ENCODE results near the gene PTK6. TPM values are rescaled to one million over a fixed set of nuclear protein-coding genes. Genes with fewer than 3 reads are reported as not detected.

The PTK6 gene
- under 1 TPM; 0.21 to 0.53 TPM for total RNA-seq

- CTCF ChIA-PET: interaction anchor here (0.6 to 4.1 kb wide), 43 partner anchors 8 to 542 kb away, joined by 3 to 34 read pairs (median 5); partner anchors contain the start of genes ARFRP1, GMEB2, HELZ2 and LIME1
- peak; percentile 63 for DNase-seq
- Mint-ChIP-seq H3K27ac (peak within 1 kb of the TSS; percentile 83), H3K36me3 (no peaks in the 10 kb centered on the region), H3K9me3 (ENCODE audit: low read depth) (no peaks in the 10 kb centered on the region), H3K4me3 (peak within 1 kb of the TSS; percentile 51), H3K27me3 (no peaks in the 10 kb centered on the region), H3K4me1 (peaks cover 16% of the 10 kb centered on the region)
- peak; percentile 8 for ATAC-seq
Observed at GRCh38 chr20:63536997-63537524, at the start of gene PTK6. Gene PTK6, minus strand, starts transcription at chr20:63537376. Its CDS starts 62 bp downstream, at chr20:63537314.

- DNase-seq (no peak), ATAC-seq (no peak)
- H3K4me1 Mint-ChIP-seq: no peaks in the 10 kb centered on the region
- H3K27me3 Mint-ChIP-seq: peaks cover 13% of the 10 kb centered on the region
- H3K9me3 Mint-ChIP-seq (ENCODE audit: low read depth): no peaks in the 10 kb centered on the region
- no peak overlapping the region for H3K4me3 Mint-ChIP-seq
- H3K27ac Mint-ChIP-seq: no peak overlapping the region
- CTCF ChIA-PET: no interaction called here
- peaks cover 9% of the 10 kb centered on the region for H3K36me3 Mint-ChIP-seq
Observed at GRCh38 chr20:63586797-63587196, 49.6 kb upstream of the PTK6 start.

GRCh38 chr20:63585616-63586565, 48.7 kb upstream of the PTK6 start:
- ATAC-seq (no peak), DNase-seq (no peak)
- Mint-ChIP-seq H3K36me3 (peaks cover 6% of the 10 kb centered on the region), H3K9me3 (ENCODE audit: low read depth) (no peaks in the 10 kb centered on the region), H3K4me1 (no peaks in the 10 kb centered on the region), H3K4me3 (no peak overlapping the region), H3K27me3 (peaks cover 17% of the 10 kb centered on the region), H3K27ac (no peak overlapping the region)
- CTCF ChIA-PET: no interaction called here

GRCh38 chr20:63582382-63583063, 45.3 kb upstream of the PTK6 start:
- H3K4me3 Mint-ChIP-seq: no peak overlapping the region
- ATAC-seq (no peak), DNase-seq (no peak)
- no peaks in the 10 kb centered on the region for H3K4me1 Mint-ChIP-seq
- H3K27me3 Mint-ChIP-seq: peaks cover 42% of the 10 kb centered on the region
- H3K36me3 Mint-ChIP-seq: peaks cover 3% of the 10 kb centered on the region
- CTCF ChIA-PET: interaction anchor here (1.0 to 1.5 kb wide), 2 partner anchors 59 to 126 kb away, joined by 3 to 4 read pairs; partner anchors contain the start of gene ZGPAT
- H3K27ac Mint-ChIP-seq: no peak overlapping the region
- no peaks in the 10 kb centered on the region for H3K9me3 Mint-ChIP-seq (ENCODE audit: low read depth)

GRCh38 chr20:63580796-63581461, 43.8 kb upstream of the PTK6 start:
- H3K4me1 Mint-ChIP-seq: no peaks in the 10 kb centered on the region
- ATAC-seq: peak; percentile 88
- H3K9me3 Mint-ChIP-seq (ENCODE audit: low read depth): no peaks in the 10 kb centered on the region
- peaks cover 55% of the 10 kb centered on the region for H3K27me3 Mint-ChIP-seq
- no peaks in the 10 kb centered on the region for H3K36me3 Mint-ChIP-seq
- DNase-seq: peak; percentile 79
- H3K27ac Mint-ChIP-seq: no peak overlapping the region
- CTCF ChIA-PET: interaction anchor here (0.7 to 0.8 kb wide), 2 partner anchors 77 to 284 kb away, joined by 3 read pairs; partner anchors contain the start of genes RTEL1 and TPD52L2
- no peak overlapping the region for H3K4me3 Mint-ChIP-seq

GRCh38 chr20:63579017-63579694, 42.0 kb upstream of the PTK6 start:
- H3K36me3 Mint-ChIP-seq: no peaks in the 10 kb centered on the region
- no peak overlapping the region for H3K4me3 Mint-ChIP-seq
- H3K27ac Mint-ChIP-seq: no peak overlapping the region
- no peak for ATAC-seq
- H3K4me1 Mint-ChIP-seq: no peaks in the 10 kb centered on the region
- CTCF ChIA-PET: interaction anchor here (1.0 kb wide), 1 partner anchor 10 kb away, joined by 3 read pairs; no protein-coding TSS in a partner anchor
- no peaks in the 10 kb centered on the region for H3K9me3 Mint-ChIP-seq (ENCODE audit: low read depth)
- no peak for DNase-seq
- peaks cover 63% of the 10 kb centered on the region for H3K27me3 Mint-ChIP-seq

GRCh38 chr20:63578224-63579016, 41.2 kb upstream of the PTK6 start:
- peaks cover 59% of the 10 kb centered on the region for H3K27me3 Mint-ChIP-seq
- H3K4me1 Mint-ChIP-seq: no peaks in the 10 kb centered on the region
- CTCF ChIA-PET: interaction anchor here (1.0 kb wide), 1 partner anchor 10 kb away, joined by 3 read pairs; no protein-coding TSS in a partner anchor
- no peak for ATAC-seq
- no peaks in the 10 kb centered on the region for H3K36me3 Mint-ChIP-seq
- H3K9me3 Mint-ChIP-seq (ENCODE audit: low read depth): no peaks in the 10 kb centered on the region
- DNase-seq: no peak
- no peak overlapping the region for H3K27ac Mint-ChIP-seq
- no peak overlapping the region for H3K4me3 Mint-ChIP-seq

GRCh38 chr20:63577317-63577894, 40.2 kb upstream of the PTK6 start:
- DNase-seq (no peak), ATAC-seq (no peak)
- Mint-ChIP-seq H3K4me3 (no peak overlapping the region), H3K36me3 (no peaks in the 10 kb centered on the region), H3K4me1 (no peaks in the 10 kb centered on the region), H3K27me3 (peaks cover 51% of the 10 kb centered on the region), H3K9me3 (ENCODE audit: low read depth) (no peaks in the 10 kb centered on the region), H3K27ac (no peak overlapping the region)
- CTCF ChIA-PET: interaction anchor here (1.5 kb wide), 1 partner anchor 81 kb away, joined by 3 read pairs; no protein-coding TSS in a partner anchor

- H3K9me3 Mint-ChIP-seq (ENCODE audit: low read depth): no peaks in the 10 kb centered on the region
- CTCF ChIA-PET: interaction anchor here (0.8 to 1.5 kb wide), 3 partner anchors 9 to 80 kb away, joined by 3 to 4 read pairs (median 3); partner anchors contain the start of gene PPDPF
- DNase-seq: no peak
- H3K27me3 Mint-ChIP-seq: peaks cover 47% of the 10 kb centered on the region
- H3K27ac Mint-ChIP-seq: no peak overlapping the region
- H3K4me3 Mint-ChIP-seq: no peak overlapping the region
- ATAC-seq: no peak
- no peaks in the 10 kb centered on the region for H3K36me3 Mint-ChIP-seq
- H3K4me1 Mint-ChIP-seq: no peaks in the 10 kb centered on the region
Observed at GRCh38 chr20:63576311-63576710, 39.1 kb upstream of the PTK6 start.

- H3K27me3 Mint-ChIP-seq: peaks cover 39% of the 10 kb centered on the region
- H3K27ac Mint-ChIP-seq: no peak overlapping the region
- ATAC-seq (no peak), DNase-seq (no peak)
- CTCF ChIA-PET: interaction anchor here (1.1 to 2.2 kb wide), 3 partner anchors 38 to 67 kb away, joined by 3 to 16 read pairs (median 6); partner anchors contain the start of genes GMEB2 and PTK6
- no peaks in the 10 kb centered on the region for H3K9me3 Mint-ChIP-seq (ENCODE audit: low read depth)
- H3K4me3 Mint-ChIP-seq: peak overlapping the region; percentile 44
- H3K36me3 Mint-ChIP-seq: no peaks in the 10 kb centered on the region
- H3K4me1 Mint-ChIP-seq: peaks cover 3% of the 10 kb centered on the region
Observed at GRCh38 chr20:63574829-63575743, 37.9 kb upstream of the PTK6 start.

Measured in activated CD8-positive, alpha-beta memory T cell treated with anti-CD3 and anti-CD28 coated beads, Interleukin-2, amount 10 ng/mL, durations not matched to agents 7 days and 5 days (primary cell).